Posterior cingulate gyrus (tissue), 11 donors: ENCODE data around the gene DCDC2.
"Not testable (repeated sequence)": the region's sequence is repeated elsewhere in the genome, so short reads cannot be mapped to it uniquely, and the experiment has no call there.

Source experiments
- DNase-seq, 10 donors: peaks; one replicate each; pipeline versions ENCODE4 v3.0.0 to v3.0.0-alpha.2; 2020 to 2021; ENCODE audit warnings: mixed read lengths in 3 of 10
- intact Hi-C: fragments of 100-400 bp; cut with DNase I; formaldehyde crosslinking; loops from one replicate; pipeline ENCODE4 v1.15.1; 2023

The DCDC2 gene

DNA sequence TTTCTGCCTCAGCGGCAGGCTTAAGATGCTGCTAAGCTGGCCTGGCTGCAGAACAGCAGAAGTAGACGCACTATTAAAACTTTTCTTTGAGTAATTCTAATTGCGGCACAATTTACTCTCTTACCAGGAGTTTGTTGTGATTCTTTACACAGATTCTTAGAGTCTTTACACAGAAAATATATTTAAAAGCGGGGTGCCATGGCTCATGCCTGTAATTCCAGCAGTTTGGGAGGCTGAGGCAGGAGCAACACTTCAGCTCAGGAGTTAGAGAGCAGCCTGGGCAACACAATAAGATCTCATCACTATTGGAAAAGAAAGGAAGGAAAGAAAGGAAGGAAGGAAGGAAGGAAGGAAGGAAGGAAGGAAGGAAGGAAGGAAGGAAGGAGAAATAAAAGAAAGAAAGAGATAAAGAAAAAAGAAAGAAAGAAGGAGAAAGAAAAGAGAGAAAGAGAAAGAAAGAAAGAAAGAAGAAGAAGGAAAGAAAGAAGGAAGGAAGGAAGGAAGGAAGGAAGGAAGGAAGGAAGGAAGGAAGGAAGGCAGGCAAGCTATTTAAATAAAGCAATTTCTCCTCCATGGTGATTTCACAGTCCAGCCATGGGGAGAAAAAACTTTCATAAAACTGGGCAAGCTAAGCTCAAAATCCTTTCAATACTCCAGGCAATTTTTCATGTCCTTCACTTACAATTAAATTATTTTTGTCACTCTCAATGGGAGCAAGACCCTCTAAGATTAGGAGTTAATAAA, 23.8 kb upstream of the DCDC2 start:
- intact Hi-C loops = no loop called here
- DNase-seq = no peak

DNA sequence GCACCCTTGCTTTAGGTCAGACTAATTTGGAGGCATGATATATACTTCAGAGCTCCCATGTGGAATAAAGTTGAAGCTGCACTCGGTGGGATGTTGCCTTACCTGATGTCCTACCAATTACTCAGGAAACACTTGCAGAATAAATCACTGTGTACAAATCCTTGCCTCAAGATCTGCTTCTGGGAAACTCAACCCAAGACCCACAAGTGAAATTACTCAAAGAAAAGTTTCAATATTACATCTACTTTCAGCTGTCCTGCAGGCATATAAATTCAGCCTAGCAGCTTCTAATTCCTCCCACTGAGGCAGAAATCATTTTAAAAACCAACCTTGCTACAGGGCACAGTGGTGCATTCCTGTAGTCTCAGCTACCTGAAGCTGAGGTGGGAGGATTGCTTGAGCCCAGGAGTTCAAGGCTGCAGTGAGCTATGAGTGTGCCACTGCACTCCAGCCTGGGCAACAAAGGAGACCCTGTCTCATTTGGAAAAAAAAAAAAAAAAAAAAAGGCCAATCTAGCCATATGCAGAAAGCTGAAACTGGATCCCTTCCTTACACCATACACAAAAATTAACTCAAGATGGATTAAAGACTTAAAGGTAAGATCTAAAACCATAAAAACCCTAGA, 20.7 kb upstream of the DCDC2 start:
- DNase-seq = no peak
- intact Hi-C loops = no loop called here

DNA sequence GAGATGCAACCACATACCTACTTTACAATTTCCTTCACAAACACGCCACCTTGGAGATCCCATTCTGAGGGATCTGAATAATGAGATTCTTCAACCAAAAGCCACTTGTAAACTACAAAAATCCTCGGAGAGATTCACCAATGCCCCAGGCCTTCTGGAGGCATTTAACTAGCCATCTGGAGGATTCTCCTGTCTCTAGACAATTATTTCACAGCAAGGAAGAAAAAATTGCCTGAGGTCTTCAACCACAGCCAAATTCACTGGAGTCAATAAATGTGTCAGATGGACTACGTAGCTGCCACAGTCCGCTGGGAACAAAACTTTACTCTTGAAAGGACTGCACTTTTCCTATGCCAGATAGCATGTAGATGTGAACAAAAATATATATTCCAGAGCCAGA, 19.0 kb upstream of the DCDC2 start:
- no peak for DNase-seq
- intact Hi-C loops = no loop called here

DNA sequence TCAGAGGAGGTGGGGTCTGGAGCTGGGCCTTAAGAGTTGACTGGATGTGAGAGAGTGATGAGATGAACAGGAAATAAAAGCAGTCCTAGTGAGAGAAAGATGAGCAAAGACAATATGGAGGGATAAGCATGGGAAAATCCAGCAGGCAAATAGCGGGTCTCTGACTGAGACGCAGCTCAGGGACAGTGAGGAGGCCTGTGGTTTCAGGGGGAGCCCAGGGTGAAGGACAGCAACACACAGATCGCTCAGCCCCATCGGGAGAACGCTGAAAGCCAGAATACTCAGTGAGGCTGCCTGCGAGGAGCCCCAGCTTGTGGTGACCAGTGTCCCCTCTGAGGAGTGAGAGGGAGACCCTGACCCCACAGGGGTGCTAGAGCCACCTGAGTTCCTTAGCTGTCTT, 16.8 kb upstream of the DCDC2 start:
- DNase-seq = no peak
- intact Hi-C loops = no loop called here

DNA sequence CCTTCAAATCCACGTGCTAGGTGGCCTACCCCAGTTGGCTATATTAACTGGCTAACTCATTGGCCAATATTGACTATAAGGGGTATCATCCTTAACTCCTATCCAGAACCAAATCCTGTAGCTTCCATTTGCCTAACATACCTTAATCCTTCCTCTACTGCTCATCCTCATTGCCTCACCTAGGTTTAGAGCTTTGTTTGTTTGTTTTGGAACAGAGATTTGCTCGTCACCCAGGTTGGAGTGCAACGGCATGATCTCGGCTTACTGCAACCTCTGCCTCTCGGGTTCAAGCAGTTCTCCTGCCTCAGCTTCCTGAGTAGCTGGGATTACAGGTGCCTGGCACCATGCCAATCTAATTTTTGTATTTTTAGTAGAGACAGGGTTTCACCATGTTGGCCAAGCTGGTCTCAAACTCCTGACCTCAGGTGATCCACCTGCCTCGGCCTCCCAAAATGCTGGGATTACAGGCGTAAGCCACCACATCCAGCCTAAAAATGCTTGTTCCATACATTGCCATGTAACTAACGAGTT, 7.3 kb upstream of the DCDC2 start:
- intact Hi-C loops, DNase-seq: not testable (repeated sequence)

DNA sequence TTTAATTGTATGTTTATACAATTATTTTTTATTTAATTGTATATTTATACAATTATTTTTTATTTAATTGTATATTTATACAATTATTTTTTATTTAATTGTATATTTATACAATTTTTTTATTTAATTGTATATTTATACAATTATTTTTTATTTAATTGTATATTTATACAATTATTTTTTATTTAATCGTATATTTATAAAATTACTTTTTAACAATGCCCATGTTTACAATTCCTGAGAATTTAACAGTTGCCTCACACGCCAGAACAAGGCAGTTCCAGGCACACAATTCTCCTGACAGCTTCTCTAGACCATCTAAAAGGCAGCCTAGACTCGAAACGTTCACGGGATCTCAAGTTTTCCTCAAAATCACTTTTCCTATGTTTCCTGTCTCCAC, 4.5 kb upstream of the DCDC2 start:
- intact Hi-C loops = not testable (repeated sequence)

DNA sequence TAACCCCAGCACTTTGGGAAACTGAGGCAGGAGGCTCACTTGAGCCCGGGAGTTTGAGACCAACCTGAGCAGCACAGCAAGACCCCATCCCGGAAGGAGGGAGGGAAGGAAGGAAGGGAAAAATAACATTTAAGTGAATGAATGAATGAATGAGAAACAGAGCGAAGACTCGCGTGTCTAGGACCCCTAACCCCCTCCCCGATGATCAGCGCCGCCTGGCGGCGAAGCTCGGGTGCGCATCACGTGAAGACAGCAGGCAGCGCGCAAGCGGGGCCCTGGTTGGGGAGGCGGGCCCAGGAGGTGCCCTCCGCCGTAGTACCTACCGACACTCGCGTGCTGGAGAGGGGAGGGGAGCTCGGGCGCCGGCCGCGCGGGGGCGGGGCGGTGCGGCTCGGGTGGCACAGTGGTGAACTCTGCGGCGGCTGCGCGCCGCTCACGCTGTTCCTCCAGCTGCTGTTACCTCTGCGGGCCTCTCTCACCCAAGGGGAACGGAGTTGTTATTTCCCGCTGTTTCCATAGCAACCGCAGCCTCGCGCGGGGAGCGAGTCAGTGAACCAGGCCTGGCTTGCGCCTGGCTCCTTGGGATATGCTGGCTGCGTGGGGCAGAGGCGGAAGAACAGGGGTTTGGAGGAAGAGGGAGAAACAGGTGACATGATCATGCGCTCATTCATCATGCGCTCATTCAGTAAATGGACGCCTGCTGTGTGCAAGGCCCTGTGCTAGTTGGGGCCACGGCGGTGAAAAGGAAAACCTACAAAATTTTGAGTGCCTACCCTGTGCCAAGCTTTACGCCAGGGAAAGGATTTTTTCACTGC, 2.0 kb upstream of the DCDC2 start:
- peak; percentile 32 to 95 (median 73) for DNase-seq
- intact Hi-C loops = no loop called here

More for the DNA sequence above, 4.5 kb upstream of the DCDC2 start:
- DNase-seq = not testable (repeated sequence)

DNA sequence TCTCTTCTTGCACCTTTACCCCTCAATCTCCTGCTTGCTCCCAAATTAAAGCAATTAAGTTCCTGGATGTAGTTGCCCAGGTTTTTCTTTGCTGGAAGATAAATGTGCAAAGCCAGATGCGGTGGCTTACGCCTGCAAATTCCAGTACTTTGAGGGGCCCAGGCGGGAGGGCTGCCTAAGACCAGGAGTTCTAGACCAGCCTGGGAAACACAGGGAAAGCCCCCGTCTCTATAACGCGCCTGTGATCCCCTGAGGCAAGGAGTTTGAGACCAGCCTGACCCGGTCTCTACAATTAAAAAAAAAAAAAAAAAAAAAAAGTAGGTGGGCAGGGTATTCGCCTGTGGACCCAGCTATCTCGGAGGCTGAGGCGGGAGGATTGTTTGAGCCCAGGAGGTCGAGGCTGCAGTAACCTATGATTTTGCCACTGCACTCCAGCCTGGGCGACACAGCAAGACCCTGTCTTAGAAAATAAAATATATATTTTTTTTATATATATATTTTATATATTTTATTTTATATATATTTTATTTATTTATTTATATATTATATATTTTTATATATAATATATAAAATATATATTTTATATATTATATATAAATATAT, 461 bp upstream of the DCDC2 start:
- intact Hi-C loops = no loop called here
- DNase-seq = no peak

DNA sequence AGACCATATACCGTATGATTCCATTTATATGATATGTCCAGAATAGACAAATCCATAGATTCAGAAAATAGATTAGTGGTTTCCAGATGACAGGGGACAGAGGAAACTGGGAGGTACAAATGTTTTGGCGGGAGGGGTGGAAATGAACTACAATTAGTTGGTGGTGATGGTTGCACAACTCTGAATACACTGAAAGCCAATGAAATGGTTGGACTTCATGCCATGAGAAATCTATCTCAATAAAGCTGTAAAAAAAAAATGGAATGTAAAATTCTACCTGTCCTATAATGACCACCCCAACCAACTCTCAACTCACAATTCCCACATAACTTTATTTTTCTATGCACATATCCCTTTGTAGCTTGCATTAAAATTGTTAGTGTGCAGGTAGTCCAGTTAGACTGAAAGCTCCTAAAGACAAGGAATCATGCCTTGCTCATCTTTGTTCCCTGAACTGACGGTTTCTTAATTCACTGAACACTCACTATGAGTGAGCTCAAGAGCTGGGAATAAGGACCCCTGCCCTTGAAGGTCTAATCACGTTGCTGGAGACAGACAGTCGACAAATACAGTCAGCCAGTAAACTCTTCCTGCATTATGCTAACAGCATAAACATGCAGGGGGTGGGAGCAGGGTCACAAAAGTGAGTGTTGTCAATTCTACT, 1.4 kb downstream of the DCDC2 start:
- DNase-seq = no peak
- intact Hi-C loops = no loop called here

DNA sequence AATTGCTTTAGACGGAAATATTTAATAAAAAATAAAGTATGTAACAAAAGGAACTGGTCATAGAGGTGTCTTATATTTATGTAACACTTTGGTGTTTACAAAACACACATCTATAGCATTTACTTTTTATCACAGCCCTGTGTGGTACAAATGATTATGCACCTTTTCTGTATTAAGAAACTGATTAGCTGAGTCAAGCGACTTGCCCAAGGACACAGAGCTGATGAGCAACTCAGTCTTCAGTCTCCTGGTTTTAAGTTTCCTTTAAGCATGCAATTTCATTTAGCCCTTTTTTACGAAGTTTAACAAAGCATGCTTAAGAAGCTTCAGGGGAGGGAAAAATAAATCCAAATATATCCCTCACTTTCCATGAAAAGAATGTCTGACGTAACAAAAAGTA, 2.5 kb downstream of the DCDC2 start:
- DNase-seq = no peak
- intact Hi-C loops = no loop called here

DNA sequence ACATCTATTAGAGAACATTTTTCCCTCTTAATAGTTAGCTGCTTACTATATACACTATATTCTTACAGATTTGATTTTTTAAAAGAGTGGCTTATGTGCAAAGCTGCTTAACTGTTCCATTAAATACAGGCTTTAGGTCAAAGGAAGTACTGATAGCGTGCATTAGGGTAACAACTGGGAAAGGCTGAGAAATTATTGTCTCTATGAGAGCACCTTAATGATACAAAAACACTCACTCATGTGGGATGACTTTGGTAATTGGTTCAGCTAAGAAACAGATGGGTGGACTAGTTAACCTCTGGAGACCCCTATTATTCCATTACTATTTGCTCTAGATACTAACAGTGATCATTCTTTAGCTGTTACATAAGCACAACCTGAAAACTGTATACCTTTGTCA, 4.0 kb downstream of the DCDC2 start:
- intact Hi-C loops = no loop called here
- no peak for DNase-seq

DNA sequence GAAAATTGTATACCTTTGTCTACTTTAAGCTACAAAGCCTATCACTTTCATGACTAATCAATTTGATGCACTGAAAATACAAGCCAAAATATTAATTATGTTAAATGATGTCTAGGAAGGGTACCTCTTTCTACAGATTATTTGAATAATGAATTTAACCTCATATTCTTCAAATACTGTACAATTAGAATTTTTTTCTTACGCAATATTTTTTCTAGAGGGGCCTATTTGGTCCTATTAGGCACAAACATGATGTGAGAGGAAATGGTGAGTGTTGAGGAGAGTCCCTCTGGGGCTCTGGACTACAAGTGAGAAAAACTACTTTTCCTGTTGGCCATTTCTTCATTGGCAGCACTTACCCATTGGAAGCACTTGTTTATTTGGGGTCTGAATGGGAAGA, 5.4 kb downstream of the DCDC2 start:
- DNase-seq = no peak
- intact Hi-C loops = no loop called here

DNA sequence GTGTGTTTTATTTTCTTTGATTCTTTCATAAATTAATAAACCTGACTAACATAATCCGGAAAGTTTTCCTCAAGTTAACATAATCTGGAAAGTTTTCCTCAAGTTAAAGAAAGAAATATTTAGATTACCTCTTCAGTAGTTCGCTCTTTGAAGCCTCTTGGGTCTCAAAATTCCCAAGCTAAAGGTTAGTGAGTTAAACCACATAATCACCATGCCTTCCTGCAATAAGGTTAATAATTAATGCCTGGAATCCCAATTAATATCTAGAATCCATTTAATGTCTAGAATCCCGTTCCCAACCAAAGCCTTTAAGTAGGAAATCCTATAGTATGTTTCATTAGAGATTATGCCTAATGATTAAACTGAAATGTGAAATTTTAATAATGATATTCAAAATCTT, 12.9 kb downstream of the DCDC2 start:
- intact Hi-C loops = no loop called here
- DNase-seq = no peak

DNA sequence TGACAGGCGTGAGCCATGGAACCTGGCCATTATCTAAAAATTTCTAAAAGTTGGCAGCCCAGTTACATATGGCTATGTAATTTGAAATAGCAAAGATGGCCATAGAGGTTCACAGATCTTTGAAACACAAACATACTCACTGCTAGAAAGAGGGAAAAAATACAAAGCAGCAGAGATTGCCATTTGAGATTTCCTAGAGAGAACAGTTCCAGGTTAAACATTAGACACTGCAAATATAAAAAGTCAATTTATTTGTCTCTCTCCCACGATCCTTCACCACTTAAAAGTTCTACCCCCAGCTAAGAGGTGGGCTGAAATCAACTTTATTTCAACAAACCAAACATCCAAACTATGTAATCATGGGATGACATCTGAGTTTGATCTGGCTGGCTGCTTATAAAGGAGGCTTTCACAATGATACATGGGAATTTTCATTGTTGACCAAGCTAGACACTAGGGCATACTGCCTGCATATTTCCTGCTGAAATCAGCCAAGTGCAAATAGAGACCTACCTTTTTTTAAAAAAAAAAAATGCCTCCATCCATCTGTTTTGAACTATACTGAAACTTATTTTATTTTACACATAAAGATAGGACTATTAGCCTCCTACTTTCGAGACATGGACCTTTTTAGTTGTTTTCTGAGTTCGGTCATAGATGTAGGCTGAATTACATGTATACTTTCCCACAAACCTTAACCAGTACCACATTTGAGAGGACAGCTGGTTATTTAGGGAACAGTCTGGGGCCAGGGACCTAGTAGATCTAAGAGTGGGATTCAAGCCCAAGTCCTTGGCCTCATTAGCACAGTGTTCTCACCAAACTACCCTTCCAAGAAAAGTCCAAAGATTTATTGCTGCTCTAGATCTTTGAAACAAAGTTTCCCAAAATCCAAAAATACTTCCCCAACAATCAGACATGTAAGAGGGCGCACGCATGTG, 16.6 kb downstream of the DCDC2 start:
- intact Hi-C loops = no loop called here
- no peak for DNase-seq

DNA sequence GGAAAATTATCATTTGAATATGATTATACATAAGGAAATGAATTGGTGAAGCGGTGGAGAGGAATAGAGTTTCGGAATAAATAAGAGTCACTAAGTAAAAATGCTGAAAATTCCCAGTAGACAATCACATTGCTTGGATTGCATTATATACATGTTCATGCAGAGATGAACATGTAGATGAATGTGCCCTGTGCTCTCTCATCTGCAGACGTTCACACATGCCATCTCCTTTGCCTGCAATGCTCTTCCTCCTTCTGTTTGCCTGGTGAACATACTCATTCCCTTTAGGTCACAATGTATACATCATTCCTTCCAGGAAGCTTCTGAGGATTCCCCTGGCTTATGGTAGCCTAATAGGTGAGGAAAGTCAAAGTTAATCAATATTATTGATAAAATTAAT, 17.9 kb downstream of the DCDC2 start:
- intact Hi-C loops = no loop called here

DNA sequence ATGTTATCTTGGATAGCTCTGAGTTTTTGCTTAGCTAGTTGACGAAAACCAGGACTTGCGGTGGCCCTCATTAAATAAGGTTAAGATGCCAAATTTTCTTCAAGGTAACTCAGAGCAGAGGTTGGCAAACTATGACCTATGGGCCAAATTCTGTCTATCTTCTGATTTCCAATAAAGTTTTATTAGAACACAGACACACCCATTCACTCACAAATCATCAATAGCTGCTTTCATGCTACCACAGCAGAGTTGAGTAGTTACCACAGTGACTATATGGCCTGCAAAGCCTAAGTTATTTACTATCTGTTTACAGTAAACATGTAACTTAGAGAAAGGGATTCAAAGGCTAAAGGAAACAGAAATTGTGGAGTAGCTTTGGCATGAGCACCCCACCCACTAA, 23.6 kb downstream of the DCDC2 start:
- intact Hi-C loops = no loop called here
- no peak for DNase-seq

More for the DNA sequence above, 17.9 kb downstream of the DCDC2 start:
- DNase-seq = no peak

DNA sequence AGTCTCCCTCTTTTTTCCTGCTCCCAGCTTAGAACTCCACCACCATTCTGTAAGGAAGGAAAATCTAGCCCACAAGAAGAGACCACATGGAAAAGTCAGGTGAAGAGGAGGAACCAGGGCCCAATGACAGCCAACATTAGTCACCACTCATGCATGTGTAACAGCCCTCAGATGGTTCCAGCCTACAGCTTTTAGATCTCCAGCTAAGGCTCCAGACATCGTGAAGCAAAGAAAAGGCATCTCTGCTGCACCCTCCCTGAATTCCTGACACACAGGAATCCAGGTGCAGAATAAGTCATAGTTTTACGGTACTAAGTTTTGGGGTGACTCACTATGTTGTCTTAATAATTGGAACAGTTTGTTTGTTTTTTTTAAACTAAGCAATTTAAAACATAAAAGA, 25.5 kb downstream of the DCDC2 start:
- peak in 2 of 10 donors; percentile 4 to 9 for DNase-seq
- intact Hi-C loops = no loop called here

DNA sequence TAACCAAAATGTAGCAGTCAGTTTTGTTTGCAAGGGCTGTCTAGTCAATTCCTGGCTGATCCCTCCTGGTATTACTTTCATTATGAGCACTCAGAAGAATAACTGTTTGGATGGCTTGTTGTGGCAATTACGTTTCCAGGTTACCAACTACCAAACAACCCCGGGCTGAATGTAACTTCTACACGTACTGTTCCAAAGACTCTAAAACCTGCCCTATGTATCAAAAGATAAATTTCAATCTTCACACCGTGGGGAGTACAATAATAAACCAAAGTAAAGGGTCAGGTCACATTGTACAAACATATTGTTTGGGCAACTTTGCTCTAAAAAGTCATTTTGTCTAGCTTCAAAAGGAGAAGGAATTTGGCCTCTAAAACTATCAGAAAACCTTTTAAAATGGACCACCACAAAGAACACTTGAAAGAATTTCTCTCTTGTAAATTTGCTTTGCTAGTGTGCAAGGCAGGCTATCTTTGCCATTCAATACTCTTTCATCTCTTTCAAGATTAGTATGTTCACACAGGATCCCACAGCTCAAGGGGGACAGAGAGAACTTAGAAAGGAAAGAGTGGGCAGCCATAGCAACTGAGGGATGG, 27.6 kb downstream of the DCDC2 start:
- intact Hi-C loops = no loop called here
- DNase-seq = no peak

DNA sequence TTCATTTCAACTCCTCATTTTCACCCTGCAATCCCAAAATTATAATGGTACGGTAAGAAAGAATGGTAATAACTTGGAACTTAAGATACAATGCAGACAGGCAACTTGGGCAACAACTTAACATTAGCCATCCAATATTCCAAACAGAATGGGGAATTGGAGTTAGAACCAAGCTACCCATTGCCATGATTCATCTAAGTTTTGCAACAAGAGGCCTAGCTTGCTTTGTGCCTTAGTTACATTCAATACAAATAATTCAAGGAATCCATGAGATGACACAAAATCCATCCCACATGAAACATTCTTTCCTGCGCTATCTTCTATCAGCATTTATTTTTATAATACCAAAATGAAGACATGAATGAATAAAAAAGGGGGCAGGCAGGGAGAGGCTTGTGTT, 28.4 kb downstream of the DCDC2 start:
- intact Hi-C loops = no loop called here

More for the DNA sequence above, 28.4 kb downstream of the DCDC2 start:
- no peak for DNase-seq
